OCI-LY3 (cell line): ENCODE data around the gene TEDC1.

Experiments used
- H2AFZ ChIP-seq: fragments of 200-600, 300-600 bp; shearing (Covaris generic); 2 replicates; pipeline ENCODE4 v1.6.0; 2014; ENCODE audit warnings: antibody characterized with exemption, low read depth, low read length
- H3K27ac ChIP-seq: fragments of 200-600, 300-600 bp; sonication (generic); 2 replicates; pipeline ENCODE4 v1.5.1; 2014; ENCODE audit warnings: mild to moderate bottlenecking, low read length, moderate library complexity, mixed read lengths
- H3K27me3 ChIP-seq: fragments of 200-600, 300-600 bp; sonication (generic); 2 replicates; pipeline ENCODE4 v1.6.1; 2014; ENCODE audit warnings: low read depth, low read length, mixed read lengths
- H3K36me3 ChIP-seq: fragments of 200-600, 300-600 bp; sonication (generic); replicated peaks from 2 replicates; pipeline ENCODE3; 2014; ENCODE audit warnings: low read depth, low read length, mixed read lengths
- H3K4me1 ChIP-seq: fragments of 300-600, 200-600 bp; sonication (generic); 2 replicates; pipeline ENCODE4 v1.6.1; 2014; ENCODE audit warnings: low read length, mixed read lengths
- H3K4me2 ChIP-seq: fragments of 200-600, 300-600 bp; sonication (generic); 2 replicates; pipeline ENCODE4 v1.6.1; 2014; ENCODE audit warnings: low read length, mixed read lengths
- H3K4me3 ChIP-seq: fragments of 300-600, 200-600 bp; sonication (generic); 2 replicates; pipeline ENCODE4 v1.5.1; 2014; ENCODE audit warnings: antibody characterized with exemption, mild to moderate bottlenecking, low read length, moderate library complexity
- H3K79me2 ChIP-seq: fragments of 300-600, 200-600 bp; shearing (Covaris generic); 2 replicates; pipeline ENCODE4 v1.6.1; 2014; ENCODE audit warnings: mild to moderate bottlenecking, low read length, mixed read lengths
- H3K9ac ChIP-seq: fragments of 300-600, 200-600 bp; shearing (Covaris generic); 2 replicates; pipeline ENCODE4 v1.6.0; 2014; ENCODE audit warnings: mild to moderate bottlenecking, low read length, moderate library complexity
- H3K9me3 ChIP-seq: fragments of 200-600, 300-600 bp; shearing (Covaris generic); 2 replicates; pipeline ENCODE4 v1.6.1; 2014; ENCODE audit warnings: low read length, mixed read lengths; ENCODE audit not compliant: insufficient read depth
- H4K20me1 ChIP-seq: fragments of 200-600, 300-600 bp; sonication (generic); 2 replicates; pipeline ENCODE4 v1.6.1; 2016; ENCODE audit warnings: low read length, mixed read lengths; ENCODE audit not compliant: insufficient read depth
- EZH2phosphoT487 ChIP-seq: fragments of 200-600 bp; shearing (Covaris generic); IDR thresholded peaks from 2 replicates; pipeline ENCODE4 v1.6.1; 2018; ENCODE audit warnings: antibody characterized with exemption, mixed run types, low read depth
- TF ChIP-seq, protein P1 (sequence below): fragments of 200-600, 300-600 bp; sonication (generic); IDR thresholded peaks from 2 replicates; pipeline ENCODE4 v1.5.1; 2014; ENCODE audit warnings: antibody characterized with exemption, low read length, low read depth

The TEDC1 gene, protein sequence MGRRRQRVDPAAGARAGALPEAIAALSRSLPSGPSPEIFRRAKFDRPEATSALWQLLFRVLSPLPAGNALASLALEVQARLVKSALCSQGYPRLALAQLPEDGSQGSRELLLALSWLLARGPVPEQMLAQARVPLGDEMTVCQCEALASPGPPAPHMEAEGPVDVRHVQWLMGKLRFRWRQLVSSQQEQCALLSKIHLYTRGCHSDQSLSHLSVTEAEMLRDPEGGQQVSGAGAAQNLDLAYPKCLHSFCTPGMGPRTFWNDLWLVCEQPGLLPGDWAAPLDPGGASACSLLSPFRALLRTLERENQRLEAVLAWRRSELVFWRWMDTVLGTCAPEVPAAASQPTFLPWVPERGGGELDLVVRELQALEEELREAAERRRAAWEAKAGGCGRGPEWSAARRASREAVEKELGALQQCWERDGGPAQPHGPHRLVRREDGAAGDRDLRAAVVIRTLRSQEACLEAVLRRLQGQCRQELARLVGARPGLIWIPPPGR

DNA sequence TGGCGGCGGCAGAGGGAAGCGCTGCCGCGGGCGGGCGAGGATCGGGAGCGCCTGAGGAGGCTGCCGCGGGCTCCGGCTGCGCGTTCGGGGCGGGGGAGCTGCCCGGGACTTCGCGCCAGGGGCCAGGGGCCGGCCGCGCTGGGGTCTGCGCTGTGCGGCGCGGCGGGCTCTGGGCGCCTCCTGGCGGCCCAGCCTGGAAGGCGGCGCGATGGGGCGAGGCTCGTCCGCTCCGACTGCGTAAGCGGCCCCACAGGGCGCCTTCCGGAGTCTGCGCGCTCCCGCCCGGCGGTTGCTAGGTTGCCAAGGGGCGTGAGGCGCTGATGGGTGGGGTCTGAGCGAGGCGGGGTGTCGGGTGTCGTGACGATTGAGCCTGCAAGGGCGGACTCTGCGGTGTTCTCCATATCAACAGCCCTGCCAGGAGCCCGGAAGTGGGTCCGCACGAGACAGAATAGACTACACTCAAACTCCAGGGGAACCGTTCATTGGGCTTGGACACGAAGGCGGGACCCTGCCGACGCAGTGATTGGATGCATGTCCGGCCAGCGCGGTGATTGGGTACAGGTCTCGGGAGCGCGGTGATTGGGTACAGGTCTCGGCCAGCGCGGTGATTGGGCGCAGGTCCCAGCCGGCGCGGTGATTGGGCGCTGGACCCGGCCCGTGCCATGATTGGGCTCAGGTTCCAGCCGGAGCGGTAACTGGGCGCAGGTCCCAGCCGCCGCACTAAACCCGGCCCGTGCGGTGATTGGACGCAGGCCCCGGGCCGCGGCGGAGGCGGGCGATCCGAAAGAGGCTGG is at the start of gene TEDC1:
TEDC1 (plus strand) TSS at position 675 of the 794 bp plus-strand sequence. CDS start 130 bp downstream, outside the sequence.
- Histone ChIP-seq H3K36me3 (peaks cover 6% of the 10 kb centered on the region), H3K4me3 (peak within 1 kb of the TSS; percentile 92), H3K9me3 (no peaks in the 10 kb centered on the region), H3K27ac (peak within 1 kb of the TSS; percentile 76), H3K4me2 (peak within 1 kb of the TSS; percentile 93), H3K9ac (peak within 1 kb of the TSS; percentile 90), H3K27me3 (peaks cover 9% of the 10 kb centered on the region), H3K4me1 (peaks cover 31% of the 10 kb centered on the region), H3K79me2 (peaks cover 21% of the 10 kb centered on the region), H4K20me1 (peaks cover 11% of the 10 kb centered on the region), H2AFZ (peak within 1 kb of the TSS; percentile 30; the same call in 1 of the 2 replicates)
- TF ChIP-seq, protein P1, sequence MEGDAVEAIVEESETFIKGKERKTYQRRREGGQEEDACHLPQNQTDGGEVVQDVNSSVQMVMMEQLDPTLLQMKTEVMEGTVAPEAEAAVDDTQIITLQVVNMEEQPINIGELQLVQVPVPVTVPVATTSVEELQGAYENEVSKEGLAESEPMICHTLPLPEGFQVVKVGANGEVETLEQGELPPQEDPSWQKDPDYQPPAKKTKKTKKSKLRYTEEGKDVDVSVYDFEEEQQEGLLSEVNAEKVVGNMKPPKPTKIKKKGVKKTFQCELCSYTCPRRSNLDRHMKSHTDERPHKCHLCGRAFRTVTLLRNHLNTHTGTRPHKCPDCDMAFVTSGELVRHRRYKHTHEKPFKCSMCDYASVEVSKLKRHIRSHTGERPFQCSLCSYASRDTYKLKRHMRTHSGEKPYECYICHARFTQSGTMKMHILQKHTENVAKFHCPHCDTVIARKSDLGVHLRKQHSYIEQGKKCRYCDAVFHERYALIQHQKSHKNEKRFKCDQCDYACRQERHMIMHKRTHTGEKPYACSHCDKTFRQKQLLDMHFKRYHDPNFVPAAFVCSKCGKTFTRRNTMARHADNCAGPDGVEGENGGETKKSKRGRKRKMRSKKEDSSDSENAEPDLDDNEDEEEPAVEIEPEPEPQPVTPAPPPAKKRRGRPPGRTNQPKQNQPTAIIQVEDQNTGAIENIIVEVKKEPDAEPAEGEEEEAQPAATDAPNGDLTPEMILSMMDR: peak; percentile 50
- no peak for TF ChIP-seq EZH2phosphoT487

DNA sequence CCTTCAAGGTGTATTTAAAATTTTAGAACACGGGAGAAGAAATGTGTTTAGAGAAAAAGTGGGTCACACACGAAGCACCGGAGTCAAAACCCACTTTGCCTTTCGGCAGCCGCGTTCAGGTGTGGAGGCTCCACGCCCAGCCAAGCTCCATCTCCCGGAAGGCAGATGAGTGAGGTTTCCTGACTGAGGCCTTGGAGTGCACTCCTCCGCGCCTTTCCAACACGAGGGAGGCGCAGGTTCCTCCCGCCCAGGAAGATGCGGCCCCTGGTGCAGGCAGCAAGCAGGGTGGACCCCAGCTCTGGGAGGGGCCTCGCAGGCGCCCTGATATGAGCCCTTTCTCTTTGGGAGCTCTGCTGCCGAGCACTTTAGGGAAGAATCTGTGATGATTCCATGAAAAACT is 48.9 kb upstream of the TEDC1 start:
- H3K27ac ChIP-seq: no peak overlapping the region
- peaks cover 51% of the 10 kb centered on the region for H3K79me2 ChIP-seq
- H3K4me3 ChIP-seq: no peak overlapping the region
- no peak overlapping the region for H2AFZ ChIP-seq
- TF ChIP-seq EZH2phosphoT487: no peak
- TF ChIP-seq, protein P1: no peak
- H3K4me2 ChIP-seq: no peak overlapping the region
- no peaks in the 10 kb centered on the region for H3K4me1 ChIP-seq
- H3K27me3 ChIP-seq: no peaks in the 10 kb centered on the region
- H3K9me3 ChIP-seq: no peaks in the 10 kb centered on the region
- peaks cover 15% of the 10 kb centered on the region for H3K36me3 ChIP-seq
- peaks cover 33% of the 10 kb centered on the region for H4K20me1 ChIP-seq
- H3K9ac ChIP-seq: no peak overlapping the region

DNA sequence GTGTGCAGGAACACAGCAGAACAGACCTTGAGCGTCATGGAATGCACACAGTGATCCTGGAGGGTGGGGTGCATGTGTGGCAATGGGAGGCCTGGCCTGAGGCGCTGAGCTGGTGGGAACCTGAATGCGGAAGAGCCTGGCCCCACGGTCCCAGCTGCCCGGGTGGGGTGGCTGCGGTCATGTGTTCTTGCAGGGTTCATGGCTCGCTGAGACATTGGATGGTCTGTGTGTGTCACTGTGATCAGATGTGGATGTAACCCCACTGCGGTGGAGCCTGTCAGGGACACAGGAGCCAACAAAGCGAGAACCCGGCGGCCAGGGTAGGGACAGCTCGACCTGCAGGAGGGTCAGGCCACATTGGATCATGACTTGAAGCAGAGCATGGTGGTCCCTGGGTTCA is 48.2 kb upstream of the TEDC1 start:
- Histone ChIP-seq H3K9ac (no peak overlapping the region), H3K4me3 (no peak overlapping the region), H3K36me3 (peaks cover 15% of the 10 kb centered on the region), H3K79me2 (peaks cover 50% of the 10 kb centered on the region), H4K20me1 (peaks cover 25% of the 10 kb centered on the region), H3K27ac (no peak overlapping the region), H3K4me2 (no peak overlapping the region), H2AFZ (no peak overlapping the region), H3K9me3 (no peaks in the 10 kb centered on the region), H3K27me3 (no peaks in the 10 kb centered on the region), H3K4me1 (no peaks in the 10 kb centered on the region)
- TF ChIP-seq, protein P1: no peak

DNA sequence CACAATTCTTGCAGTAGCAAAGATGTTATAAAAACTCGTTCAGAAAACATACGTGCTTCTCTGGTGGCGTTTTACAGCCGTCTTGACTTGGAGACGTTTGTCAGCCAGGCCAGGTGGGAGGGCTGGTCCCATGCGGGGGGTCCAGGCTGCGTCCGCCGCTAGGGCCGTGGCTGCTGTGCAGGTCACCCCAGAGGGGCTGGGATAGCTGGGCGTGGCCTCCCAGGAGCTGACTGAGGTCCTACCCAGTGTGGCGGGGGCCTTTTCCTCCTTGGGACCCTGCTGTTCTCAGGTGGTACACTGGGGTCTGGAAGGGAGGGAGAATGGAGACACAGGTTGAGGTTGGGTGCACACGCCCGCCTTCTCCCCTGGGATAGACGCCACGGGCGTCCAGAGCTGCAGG is 46.2 kb upstream of the TEDC1 start:
- Histone ChIP-seq H3K36me3 (peaks cover 15% of the 10 kb centered on the region), H4K20me1 (peaks cover 20% of the 10 kb centered on the region), H2AFZ (no peak overlapping the region), H3K4me3 (no peak overlapping the region), H3K27ac (no peak overlapping the region), H3K4me1 (no peaks in the 10 kb centered on the region), H3K9me3 (no peaks in the 10 kb centered on the region), H3K4me2 (no peak overlapping the region), H3K27me3 (no peaks in the 10 kb centered on the region), H3K79me2 (peaks cover 29% of the 10 kb centered on the region; the same call in 1 of the 2 replicates), H3K9ac (no peak overlapping the region)
- TF ChIP-seq EZH2phosphoT487: no peak
- TF ChIP-seq, protein P1: no peak
